ENCODE measurements around the gene MED9.

The MED9 gene

DNA sequence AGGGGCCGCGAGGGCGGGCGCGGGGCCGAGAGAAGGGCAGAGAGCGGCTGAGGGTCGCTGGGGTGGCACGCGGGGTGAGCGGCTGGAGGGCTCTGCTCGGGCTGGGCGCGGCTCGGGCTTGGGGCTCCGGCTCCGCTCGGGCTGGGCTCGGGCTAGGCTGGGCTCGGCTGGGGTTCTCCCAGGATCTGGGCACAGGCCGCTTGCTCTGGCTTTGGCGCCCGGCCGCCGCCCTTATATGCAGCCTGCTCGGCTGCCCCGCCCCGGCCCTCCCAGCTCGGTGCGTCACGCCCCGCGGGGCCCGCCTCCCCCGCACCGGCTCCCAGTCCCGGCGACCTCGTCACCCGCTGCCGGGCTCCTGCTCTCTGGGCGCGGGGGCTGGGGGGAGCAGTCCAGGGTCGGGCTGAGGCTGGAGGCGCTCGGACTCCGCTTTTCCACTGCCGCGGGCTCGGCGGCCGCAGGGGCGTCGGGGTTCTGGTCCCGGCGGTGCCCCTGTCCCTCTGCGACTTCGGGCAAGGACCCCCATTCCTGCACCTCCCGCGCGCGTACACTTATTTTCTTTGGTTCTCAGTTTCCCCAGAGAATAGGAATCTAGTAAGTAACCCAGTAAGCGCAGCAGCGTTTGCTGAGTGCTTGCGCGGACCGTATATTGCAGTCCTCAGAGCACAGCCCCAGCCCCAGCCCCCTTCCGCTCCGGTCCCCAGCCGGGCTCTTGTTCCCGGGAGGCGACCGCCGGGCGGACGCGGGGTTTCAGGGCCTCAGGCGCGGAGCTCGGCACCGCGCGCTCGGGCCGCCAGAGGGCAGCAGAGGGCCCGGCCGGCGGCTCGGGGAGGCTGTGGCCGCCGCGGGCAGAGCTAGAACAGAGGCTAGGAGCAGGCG is 19.6 kb downstream of the MED9 start, which contains the start of gene RASD1:
Gene RASD1, minus strand, starts transcription at position 207 of the 876 bp plus-strand sequence. CDS start 214 bp downstream, outside the sequence.
- Histone ChIP-seq H3K79me2 (ENCODE audit: insufficient read depth, low read length) (peaks cover 8% of the 10 kb centered on the region; the same call in 1 of the 2 replicates), H3K4me3 (ENCODE audit: low read depth in 1 of 2, low read length in 2 of 2) (no peak within 1 kb of the TSS), H3K4me2 (ENCODE audit: insufficient read depth, low read length) (no peak within 1 kb of the TSS; the same call in 1 of the 2 replicates), H3K9me3 (ENCODE audit: insufficient read depth, low read length, severe bottlenecking) (no peaks in the 10 kb centered on the region), H3K36me3 (ENCODE audit: insufficient read depth, low read length) (peaks cover 49% of the 10 kb centered on the region), H3K9ac (ENCODE audit: low read depth, low read length) (no peak within 1 kb of the TSS), H3K27me3 (ENCODE audit: insufficient read depth, low read length, poor library complexity) (no peaks in the 10 kb centered on the region), H2AFZ (ENCODE audit: low read depth, low read length) (no peak within 1 kb of the TSS), H3K4me1 (ENCODE audit: insufficient read depth, low read length) (no peaks in the 10 kb centered on the region), H4K20me1 (ENCODE audit: insufficient read depth, low read length) (peaks cover 15% of the 10 kb centered on the region; the same call in 1 of the 2 replicates), H3K27ac (ENCODE audit: low read length) (no peak within 1 kb of the TSS)
- DNase-seq, result peak; percentile 62
- TF ChIP-seq EZH2 (IDR thresholded peaks at IDR 0.05; ENCODE audit: borderline replicate concordance, low read depth, low read length, severe bottlenecking), result no peak
- TF ChIP-seq, protein P1, sequence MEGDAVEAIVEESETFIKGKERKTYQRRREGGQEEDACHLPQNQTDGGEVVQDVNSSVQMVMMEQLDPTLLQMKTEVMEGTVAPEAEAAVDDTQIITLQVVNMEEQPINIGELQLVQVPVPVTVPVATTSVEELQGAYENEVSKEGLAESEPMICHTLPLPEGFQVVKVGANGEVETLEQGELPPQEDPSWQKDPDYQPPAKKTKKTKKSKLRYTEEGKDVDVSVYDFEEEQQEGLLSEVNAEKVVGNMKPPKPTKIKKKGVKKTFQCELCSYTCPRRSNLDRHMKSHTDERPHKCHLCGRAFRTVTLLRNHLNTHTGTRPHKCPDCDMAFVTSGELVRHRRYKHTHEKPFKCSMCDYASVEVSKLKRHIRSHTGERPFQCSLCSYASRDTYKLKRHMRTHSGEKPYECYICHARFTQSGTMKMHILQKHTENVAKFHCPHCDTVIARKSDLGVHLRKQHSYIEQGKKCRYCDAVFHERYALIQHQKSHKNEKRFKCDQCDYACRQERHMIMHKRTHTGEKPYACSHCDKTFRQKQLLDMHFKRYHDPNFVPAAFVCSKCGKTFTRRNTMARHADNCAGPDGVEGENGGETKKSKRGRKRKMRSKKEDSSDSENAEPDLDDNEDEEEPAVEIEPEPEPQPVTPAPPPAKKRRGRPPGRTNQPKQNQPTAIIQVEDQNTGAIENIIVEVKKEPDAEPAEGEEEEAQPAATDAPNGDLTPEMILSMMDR (IDR thresholded peaks at IDR 0.05; ENCODE audit: borderline replicate concordance, extremely low read depth, low read length, poor library complexity, severe bottlenecking), result peak; percentile 59
- peak; percentile 86 for ATAC-seq (ENCODE audit: insufficient read depth, low read depth)

- no peak overlapping the region for H3K9ac ChIP-seq (ENCODE audit: low read depth, low read length)
- no peak overlapping the region for H3K27ac ChIP-seq (ENCODE audit: low read length)
- TF ChIP-seq EZH2 (IDR thresholded peaks at IDR 0.05; ENCODE audit: borderline replicate concordance, low read depth, low read length, severe bottlenecking), result no peak
- TF ChIP-seq, protein P1 (IDR thresholded peaks at IDR 0.05; ENCODE audit: borderline replicate concordance, extremely low read depth, low read length, poor library complexity, severe bottlenecking), result no peak
- H3K4me3 ChIP-seq (ENCODE audit: low read depth in 1 of 2, low read length in 2 of 2), result no peak overlapping the region
- H3K36me3 ChIP-seq (ENCODE audit: insufficient read depth, low read length), result peaks cover 41% of the 10 kb centered on the region
- no peaks in the 10 kb centered on the region for H3K9me3 ChIP-seq (ENCODE audit: insufficient read depth, low read length, severe bottlenecking)
- H3K4me1 ChIP-seq (ENCODE audit: insufficient read depth, low read length), result no peaks in the 10 kb centered on the region
- H2AFZ ChIP-seq (ENCODE audit: low read depth, low read length), result no peak overlapping the region
- peaks cover 4% of the 10 kb centered on the region; the same call in 1 of the 2 replicates for H3K79me2 ChIP-seq (ENCODE audit: insufficient read depth, low read length)
- no peak for DNase-seq
- ATAC-seq (ENCODE audit: insufficient read depth, low read depth), result no peak
- peaks cover 11% of the 10 kb centered on the region; the same call in 1 of the 2 replicates for H4K20me1 ChIP-seq (ENCODE audit: insufficient read depth, low read length)
- no peak overlapping the region for H3K4me2 ChIP-seq (ENCODE audit: insufficient read depth, low read length)
- no peaks in the 10 kb centered on the region for H3K27me3 ChIP-seq (ENCODE audit: insufficient read depth, low read length, poor library complexity)
Observed at GRCh38 chr17:17497065-17497844, 20.5 kb downstream of the MED9 start.

DNA sequence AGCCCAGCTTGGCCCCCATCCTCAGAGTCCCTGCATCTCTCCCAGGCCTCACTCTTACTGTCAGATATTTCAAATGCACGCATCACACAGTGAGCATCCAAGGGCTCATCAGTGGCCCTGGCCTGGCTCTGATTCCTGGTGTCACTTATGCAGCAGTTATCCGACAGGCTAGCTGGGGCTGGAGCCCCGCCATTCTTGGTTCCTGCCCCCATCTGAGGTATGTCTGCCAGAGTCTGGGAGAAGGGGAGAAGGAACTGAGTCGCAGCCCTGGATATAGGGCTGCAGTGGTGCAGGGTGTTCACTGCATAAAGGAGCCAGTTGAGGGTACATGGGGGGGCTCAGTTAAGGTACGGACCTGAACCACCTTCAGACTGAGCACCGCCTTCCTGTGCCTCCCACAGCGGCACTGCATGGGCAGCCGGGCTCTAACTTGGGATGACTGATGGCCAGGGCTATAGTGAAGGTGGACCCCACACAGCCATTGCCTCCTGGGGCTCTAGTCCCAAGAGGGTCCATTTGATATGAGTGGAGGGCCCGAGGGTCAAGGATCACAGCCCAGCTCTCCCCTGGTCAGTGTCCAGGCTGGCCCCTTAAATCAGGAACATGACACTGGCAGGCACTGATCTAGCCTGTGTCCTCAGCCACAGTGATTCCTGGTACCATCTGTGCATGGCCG is 21.2 kb downstream of the MED9 start:
- Histone ChIP-seq H2AFZ (ENCODE audit: low read depth, low read length) (no peak overlapping the region), H3K4me2 (ENCODE audit: insufficient read depth, low read length) (no peak overlapping the region), H3K9ac (ENCODE audit: low read depth, low read length) (no peak overlapping the region), H4K20me1 (ENCODE audit: insufficient read depth, low read length) (0 out of 2 replicates have a peak, but pooled peaks cover 6% of the 10 kb centered on the region), H3K27ac (ENCODE audit: low read length) (0 out of 2 replicates have a peak overlapping the region, but pooled peaks have one; percentile 24), H3K36me3 (ENCODE audit: insufficient read depth, low read length) (peaks cover 34% of the 10 kb centered on the region), H3K4me3 (ENCODE audit: low read depth in 1 of 2, low read length in 2 of 2) (no peak overlapping the region), H3K79me2 (ENCODE audit: insufficient read depth, low read length) (no peaks in the 10 kb centered on the region), H3K27me3 (ENCODE audit: insufficient read depth, low read length, poor library complexity) (no peaks in the 10 kb centered on the region), H3K9me3 (ENCODE audit: insufficient read depth, low read length, severe bottlenecking) (no peaks in the 10 kb centered on the region), H3K4me1 (ENCODE audit: insufficient read depth, low read length) (no peaks in the 10 kb centered on the region)
- ATAC-seq (ENCODE audit: insufficient read depth, low read depth) (no peak), DNase-seq (no peak)
- TF ChIP-seq, protein P1 (IDR thresholded peaks at IDR 0.05; ENCODE audit: borderline replicate concordance, extremely low read depth, low read length, poor library complexity, severe bottlenecking), result no peak
